ENCODE results near the gene CCDC175.
A peak's percentile ranks its signal among the peaks of the same experiment; 100 is the strongest.

Gene CCDC175

DNA sequence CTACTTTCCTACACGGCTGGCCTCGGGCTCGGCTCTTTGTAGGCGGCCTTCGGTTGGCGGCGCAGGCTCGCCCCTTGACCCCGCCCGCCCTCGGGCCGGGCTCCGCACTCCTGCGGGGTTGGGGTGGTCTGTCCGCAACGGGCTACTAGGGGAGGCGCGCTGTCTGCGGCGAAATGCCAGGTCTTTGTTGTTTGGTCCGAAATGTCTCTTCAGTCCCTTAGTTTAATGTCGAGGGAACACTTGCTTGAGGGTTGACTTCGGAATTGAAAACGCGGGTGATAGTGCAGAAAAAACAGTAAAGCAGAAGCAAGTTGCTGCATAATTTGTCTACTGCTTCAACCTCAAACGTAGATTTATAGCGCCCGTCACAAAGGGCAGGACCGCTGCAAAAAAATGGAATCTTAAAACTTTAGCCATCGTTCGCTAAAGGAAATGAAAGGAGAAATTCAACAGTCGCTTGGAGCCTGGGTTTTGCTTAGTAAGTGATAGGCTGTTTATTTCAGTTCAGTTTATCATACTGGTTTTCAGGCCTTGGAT is 91.9 kb downstream of the CCDC175 start:
- peak in 1 of 2 experiments; percentile 51 for DNase-seq (ENCODE audit: low read depth in 1 of 2, low spot score in 1 of 2)
- H3K27me3 ChIP-seq (ENCODE audit: insufficient read depth, poor library complexity, severe bottlenecking) = no peaks in the 10 kb centered on the region
- TF ChIP-seq POLR2AphosphoS5 (IDR thresholded peaks at IDR 0.05; ENCODE audit: low read depth) = no peak
- TF ChIP-seq, protein P1, sequence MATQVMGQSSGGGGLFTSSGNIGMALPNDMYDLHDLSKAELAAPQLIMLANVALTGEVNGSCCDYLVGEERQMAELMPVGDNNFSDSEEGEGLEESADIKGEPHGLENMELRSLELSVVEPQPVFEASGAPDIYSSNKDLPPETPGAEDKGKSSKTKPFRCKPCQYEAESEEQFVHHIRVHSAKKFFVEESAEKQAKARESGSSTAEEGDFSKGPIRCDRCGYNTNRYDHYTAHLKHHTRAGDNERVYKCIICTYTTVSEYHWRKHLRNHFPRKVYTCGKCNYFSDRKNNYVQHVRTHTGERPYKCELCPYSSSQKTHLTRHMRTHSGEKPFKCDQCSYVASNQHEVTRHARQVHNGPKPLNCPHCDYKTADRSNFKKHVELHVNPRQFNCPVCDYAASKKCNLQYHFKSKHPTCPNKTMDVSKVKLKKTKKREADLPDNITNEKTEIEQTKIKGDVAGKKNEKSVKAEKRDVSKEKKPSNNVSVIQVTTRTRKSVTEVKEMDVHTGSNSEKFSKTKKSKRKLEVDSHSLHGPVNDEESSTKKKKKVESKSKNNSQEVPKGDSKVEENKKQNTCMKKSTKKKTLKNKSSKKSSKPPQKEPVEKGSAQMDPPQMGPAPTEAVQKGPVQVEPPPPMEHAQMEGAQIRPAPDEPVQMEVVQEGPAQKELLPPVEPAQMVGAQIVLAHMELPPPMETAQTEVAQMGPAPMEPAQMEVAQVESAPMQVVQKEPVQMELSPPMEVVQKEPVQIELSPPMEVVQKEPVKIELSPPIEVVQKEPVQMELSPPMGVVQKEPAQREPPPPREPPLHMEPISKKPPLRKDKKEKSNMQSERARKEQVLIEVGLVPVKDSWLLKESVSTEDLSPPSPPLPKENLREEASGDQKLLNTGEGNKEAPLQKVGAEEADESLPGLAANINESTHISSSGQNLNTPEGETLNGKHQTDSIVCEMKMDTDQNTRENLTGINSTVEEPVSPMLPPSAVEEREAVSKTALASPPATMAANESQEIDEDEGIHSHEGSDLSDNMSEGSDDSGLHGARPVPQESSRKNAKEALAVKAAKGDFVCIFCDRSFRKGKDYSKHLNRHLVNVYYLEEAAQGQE (IDR thresholded peaks at IDR 0.05; ENCODE audit: insufficient replicate concordance, low read depth) = no peak
- no peak for TF ChIP-seq GABPA (IDR thresholded peaks at IDR 0.05; ENCODE audit: low read depth)
- TF ChIP-seq, protein P2, sequence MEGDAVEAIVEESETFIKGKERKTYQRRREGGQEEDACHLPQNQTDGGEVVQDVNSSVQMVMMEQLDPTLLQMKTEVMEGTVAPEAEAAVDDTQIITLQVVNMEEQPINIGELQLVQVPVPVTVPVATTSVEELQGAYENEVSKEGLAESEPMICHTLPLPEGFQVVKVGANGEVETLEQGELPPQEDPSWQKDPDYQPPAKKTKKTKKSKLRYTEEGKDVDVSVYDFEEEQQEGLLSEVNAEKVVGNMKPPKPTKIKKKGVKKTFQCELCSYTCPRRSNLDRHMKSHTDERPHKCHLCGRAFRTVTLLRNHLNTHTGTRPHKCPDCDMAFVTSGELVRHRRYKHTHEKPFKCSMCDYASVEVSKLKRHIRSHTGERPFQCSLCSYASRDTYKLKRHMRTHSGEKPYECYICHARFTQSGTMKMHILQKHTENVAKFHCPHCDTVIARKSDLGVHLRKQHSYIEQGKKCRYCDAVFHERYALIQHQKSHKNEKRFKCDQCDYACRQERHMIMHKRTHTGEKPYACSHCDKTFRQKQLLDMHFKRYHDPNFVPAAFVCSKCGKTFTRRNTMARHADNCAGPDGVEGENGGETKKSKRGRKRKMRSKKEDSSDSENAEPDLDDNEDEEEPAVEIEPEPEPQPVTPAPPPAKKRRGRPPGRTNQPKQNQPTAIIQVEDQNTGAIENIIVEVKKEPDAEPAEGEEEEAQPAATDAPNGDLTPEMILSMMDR (IDR thresholded peaks at IDR 0.05; ENCODE audit: insufficient read depth, low read length) = no peak
- no peak for TF ChIP-seq SPI1 (IDR thresholded peaks at IDR 0.05; ENCODE audit: borderline replicate concordance, low read depth)
- peak overlapping the region; percentile 95 for H3K27ac ChIP-seq (replicated peaks)
- H3K4me3 ChIP-seq (replicated peaks; ENCODE audit: insufficient read depth, low read length) = peak overlapping the region; percentile 73

DNA sequence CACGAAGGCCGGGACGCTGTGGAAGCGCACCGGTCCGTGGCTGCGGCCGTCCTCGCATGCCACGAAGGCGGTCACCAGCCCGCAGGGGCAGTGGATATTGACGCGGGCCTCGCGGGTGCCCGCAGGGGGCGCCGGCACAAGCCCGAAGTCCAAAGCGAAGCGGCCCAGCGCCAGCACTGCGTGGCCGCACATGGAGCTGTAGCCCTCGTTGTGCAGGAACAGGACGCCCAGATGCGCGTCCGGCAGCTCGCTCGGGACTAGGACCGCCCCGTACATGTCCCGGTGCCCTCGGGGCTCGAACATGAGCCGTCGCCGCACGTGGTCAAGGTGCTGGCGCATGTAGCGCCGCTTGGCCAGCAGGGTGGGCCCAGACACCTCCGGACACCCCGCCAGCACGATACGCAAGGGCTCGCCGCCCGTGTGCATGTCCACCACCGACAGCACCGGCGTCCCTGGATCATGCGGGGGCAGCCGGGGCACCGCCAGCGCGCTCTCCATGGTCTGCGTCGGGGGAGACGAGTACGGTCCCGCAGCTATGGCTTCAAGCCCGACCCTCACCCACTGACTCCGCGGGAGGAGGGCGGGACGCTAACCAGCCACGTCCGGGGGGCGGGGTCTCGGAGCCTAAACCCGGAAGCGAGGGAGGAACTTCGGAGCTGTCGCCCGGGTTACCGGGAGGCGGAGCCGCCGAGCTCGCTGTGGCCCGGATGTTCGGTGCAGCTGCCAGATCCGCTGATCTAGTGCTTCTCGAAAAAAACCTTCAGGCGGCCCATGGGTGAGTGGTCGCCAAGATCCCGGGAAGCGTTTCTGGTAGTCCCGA is 92.6 kb downstream of the CCDC175 start, which contains the start of the genes JKAMP and L3HYPDH:
Gene JKAMP, plus strand, starts transcription at position 699 of the 820 bp plus-strand sequence. Its CDS starts 73 bp downstream, at position 772.
Gene L3HYPDH, minus strand, starts transcription at position 590 of the 820 bp plus-strand sequence. Its CDS starts 92 bp downstream, at position 498.
- Histone ChIP-seq H3K4me3 (replicated peaks; ENCODE audit: insufficient read depth, low read length) (peak within 1 kb of the TSS; percentile 73), H3K27ac (replicated peaks) (peak within 1 kb of the TSS; percentile 95), H3K27me3 (ENCODE audit: insufficient read depth, poor library complexity, severe bottlenecking) (no peaks in the 10 kb centered on the region)
- peak; percentile 84 to 97 for DNase-seq (ENCODE audit: low read depth in 1 of 2, low spot score in 1 of 2)
- TF ChIP-seq, protein P1 (IDR thresholded peaks at IDR 0.05; ENCODE audit: insufficient replicate concordance, low read depth) = peak; percentile 75
- no peak for TF ChIP-seq GABPA (IDR thresholded peaks at IDR 0.05; ENCODE audit: low read depth)
- TF ChIP-seq, protein P2 (IDR thresholded peaks at IDR 0.05; ENCODE audit: insufficient read depth, low read length) = peak; percentile 51
- peak; percentile 94 for TF ChIP-seq POLR2AphosphoS5 (IDR thresholded peaks at IDR 0.05; ENCODE audit: low read depth)
- TF ChIP-seq SPI1 (IDR thresholded peaks at IDR 0.05; ENCODE audit: borderline replicate concordance, low read depth) = peak; percentile 72; the same call in 1 of the 2 replicates

DNA sequence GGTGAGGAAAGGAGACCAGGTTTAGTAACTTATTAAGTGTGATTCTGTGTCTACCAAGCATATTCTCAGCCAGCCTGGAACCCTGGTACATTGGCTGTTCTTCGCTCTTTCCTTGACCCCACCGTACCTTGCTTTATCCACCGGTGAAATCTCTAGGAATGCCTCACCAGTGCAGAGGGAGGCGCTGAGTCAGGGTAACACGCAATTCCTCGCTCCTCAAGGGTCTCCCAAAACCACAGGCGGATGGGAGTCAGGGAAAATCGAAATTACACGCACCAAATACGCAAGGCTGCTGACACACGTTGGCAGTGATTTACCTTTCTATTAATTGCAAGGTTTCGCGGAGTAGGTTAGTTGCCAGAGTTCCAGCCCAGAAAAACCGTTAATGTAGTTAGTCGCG is 93.2 kb downstream of the CCDC175 start:
- no peaks in the 10 kb centered on the region for H3K27me3 ChIP-seq (ENCODE audit: insufficient read depth, poor library complexity, severe bottlenecking)
- H3K27ac ChIP-seq (replicated peaks) = peak overlapping the region; percentile 95
- DNase-seq (ENCODE audit: low read depth in 1 of 2, low spot score in 1 of 2) = no peak
- TF ChIP-seq, protein P1 (IDR thresholded peaks at IDR 0.05; ENCODE audit: insufficient replicate concordance, low read depth) = no peak
- no peak for TF ChIP-seq GABPA (IDR thresholded peaks at IDR 0.05; ENCODE audit: low read depth)
- peak overlapping the region; percentile 73 for H3K4me3 ChIP-seq (replicated peaks; ENCODE audit: insufficient read depth, low read length)

Measured in HL-60 (cell line).